Measurements from ENCODE around the gene GPR149. TPM values are rescaled to one million over a fixed set of nuclear protein-coding genes. Genes with fewer than 3 reads are reported as not detected.

GPR149 gene
- polyA plus RNA-seq, 1 donor (not counting 4 experiments of a cell fraction or from before 2014, with no cell fraction given): not detected

GRCh38 chr3:154304936-154305335 is 125.1 kb downstream of the GPR149 start:
- no peak for TF ChIP-seq EZH2 (IDR thresholded peaks at IDR 0.05; ENCODE audit: low read length)
- no peak for TF ChIP-seq CTCF (optimal IDR thresholded peaks at IDR 0.05 in 1 of 3, IDR thresholded peaks at IDR 0.05 in 1 of 3, conservative IDR thresholded peaks at IDR 0.05 in 1 of 3; ENCODE audit: extremely low read depth in 1 of 3, insufficient read depth in 2 of 3, low read length in 3 of 3)
- Histone ChIP-seq H3K9me1 (ENCODE audit: control insufficient read depth, extremely low read depth, insufficient read depth, low read length) (no peaks in the 10 kb centered on the region), H3K4me2 (ENCODE audit: control insufficient read depth, extremely low read depth, insufficient read depth, low read depth, low read length) (no peak overlapping the region), H3K79me2 (ENCODE audit: control insufficient read depth, insufficient read depth, low read length) (peaks cover 4% of the 10 kb centered on the region), H3K9me3 (ENCODE audit: control insufficient read depth, low read depth, low read length) (no peaks in the 10 kb centered on the region), H3K36me3 (ENCODE audit: control insufficient read depth in 2 of 2, extremely low read depth in 1 of 2, insufficient read depth in 2 of 2, low read length in 2 of 2) (peaks cover 8 to 19% of the 10 kb centered on the region in 2 experiments), H3K9ac (ENCODE audit: control insufficient read depth, extremely low read depth, insufficient read depth, low read length) (no peak overlapping the region), H4K20me1 (ENCODE audit: control insufficient read depth, extremely low read depth, insufficient read depth, low read length) (no peaks in the 10 kb centered on the region), H3K27me3 (ENCODE audit: control insufficient read depth, extremely low read depth, insufficient read depth, low read length) (no peaks in the 10 kb centered on the region), H3K4me1 (ENCODE audit: control insufficient read depth, extremely low read depth, insufficient read depth, low read length) (peaks cover 7% of the 10 kb centered on the region), H2AFZ (ENCODE audit: control insufficient read depth, low read length) (no peak overlapping the region), H3K4me3 (ENCODE audit: control insufficient read depth in 2 of 3, extremely low read depth in 1 of 3, insufficient read depth in 2 of 3, low read depth in 1 of 3, low read length in 3 of 3) (no peak overlapping the region), H3K27ac (ENCODE audit: control insufficient read depth, insufficient read depth, low read length) (peak overlapping the region; percentile 72)
- no peak for DNase-seq (ENCODE audit: low read depth, low spot score)
- dilution Hi-C loops (cut with MboI; ENCODE audit: extremely low pct_ligation_motif_present, low sequenced_read_pairs): no loop called here
- no peak for FAIRE-seq

DNA sequence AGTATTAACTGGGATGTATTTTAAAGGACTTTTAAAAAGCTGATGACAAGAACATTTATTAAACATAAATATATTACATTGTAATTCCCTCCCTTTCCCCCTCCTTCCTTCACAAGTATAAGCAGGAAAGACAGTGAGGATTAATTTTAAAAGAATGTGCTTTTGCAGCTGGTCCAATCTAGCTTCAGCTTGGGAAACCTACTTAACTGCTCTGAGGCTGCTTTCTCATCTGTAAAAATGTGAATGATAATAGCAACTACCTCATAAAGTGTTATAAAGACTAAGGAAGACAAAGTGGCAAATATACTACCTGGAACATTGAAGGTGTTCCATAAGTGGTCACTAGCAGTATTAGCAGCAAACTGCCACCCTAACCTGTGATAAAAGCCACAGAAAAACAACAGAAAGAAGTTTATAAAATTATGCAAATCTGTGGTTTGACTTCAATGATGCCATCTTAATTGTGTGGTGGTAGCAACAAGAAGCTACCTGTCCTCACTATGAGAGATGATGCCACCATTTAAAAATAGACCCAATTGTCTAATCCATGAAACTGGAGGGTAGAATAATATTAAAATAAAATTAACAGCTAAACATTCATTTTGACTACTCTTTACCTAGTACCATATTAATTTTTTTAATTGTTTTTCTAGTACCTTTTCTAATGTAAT is 125.7 kb downstream of the GPR149 start:
- dilution Hi-C loops (cut with MboI; ENCODE audit: extremely low pct_ligation_motif_present, low sequenced_read_pairs): no loop called here
- H3K27ac ChIP-seq (ENCODE audit: control insufficient read depth, insufficient read depth, low read length): peak overlapping the region; percentile 72
- no peaks in the 10 kb centered on the region for H3K9me3 ChIP-seq (ENCODE audit: control insufficient read depth, low read depth, low read length)
- no peak for DNase-seq (ENCODE audit: low read depth, low spot score)
- peak; percentile 84 for FAIRE-seq
- no peaks in the 10 kb centered on the region for H3K9me1 ChIP-seq (ENCODE audit: control insufficient read depth, extremely low read depth, insufficient read depth, low read length)
- TF ChIP-seq EZH2 (IDR thresholded peaks at IDR 0.05; ENCODE audit: low read length): no peak
- TF ChIP-seq CTCF (optimal IDR thresholded peaks at IDR 0.05 in 1 of 3, IDR thresholded peaks at IDR 0.05 in 1 of 3, conservative IDR thresholded peaks at IDR 0.05 in 1 of 3; ENCODE audit: extremely low read depth in 1 of 3, insufficient read depth in 2 of 3, low read length in 3 of 3): no peak
- H4K20me1 ChIP-seq (ENCODE audit: control insufficient read depth, extremely low read depth, insufficient read depth, low read length): no peaks in the 10 kb centered on the region
- H3K79me2 ChIP-seq (ENCODE audit: control insufficient read depth, insufficient read depth, low read length): peaks cover 4% of the 10 kb centered on the region
- peaks cover 7% of the 10 kb centered on the region for H3K4me1 ChIP-seq (ENCODE audit: control insufficient read depth, extremely low read depth, insufficient read depth, low read length)
- peak overlapping the region; percentile 36 for H3K4me2 ChIP-seq (ENCODE audit: control insufficient read depth, extremely low read depth, insufficient read depth, low read depth, low read length)
- H2AFZ ChIP-seq (ENCODE audit: control insufficient read depth, low read length): peak overlapping the region; percentile 74
- no peak overlapping the region for H3K4me3 ChIP-seq (ENCODE audit: control insufficient read depth in 2 of 3, extremely low read depth in 1 of 3, insufficient read depth in 2 of 3, low read depth in 1 of 3, low read length in 3 of 3)
- H3K36me3 ChIP-seq (ENCODE audit: control insufficient read depth in 2 of 2, extremely low read depth in 1 of 2, insufficient read depth in 2 of 2, low read length in 2 of 2): peaks cover 8 to 19% of the 10 kb centered on the region in 2 experiments
- no peaks in the 10 kb centered on the region for H3K27me3 ChIP-seq (ENCODE audit: control insufficient read depth, extremely low read depth, insufficient read depth, low read length)
- peak overlapping the region; percentile 40 for H3K9ac ChIP-seq (ENCODE audit: control insufficient read depth, extremely low read depth, insufficient read depth, low read length)

Measured in keratinocyte (primary cell).